Bronchial epithelial cell (primary cell): ENCODE results near the gene DCAF6. TPM values are rescaled to one million over a fixed set of nuclear protein-coding genes. Genes with fewer than 3 reads are reported as not detected.
A peak's percentile ranks its signal among the peaks of the same experiment; 100 is the strongest.
"Not testable (repeated sequence)": the region's sequence is repeated elsewhere in the genome, so short reads cannot be mapped to it uniquely, and the experiment has no call there.

Source experiments
- DNase-seq: peaks from one replicate; pipeline ENCODE4 v3.0.0-alpha.2; 2010; ENCODE audit warnings: low read depth
- FAIRE-seq: peaks from 2 replicates; lab custom pipeline; 2011; peaks lifted over from hg19 to GRCh38; lab: Jason Lieb, UNC
- H3K27me3 ChIP-seq: 2 replicates; pipeline ENCODE4 v1.5.1; 2011; ENCODE audit warnings: low read length; ENCODE audit not compliant: control insufficient read depth, insufficient read depth
- H3K36me3 ChIP-seq: 2 replicates; pipeline ENCODE4 v1.5.1; 2011; ENCODE audit warnings: low read length; ENCODE audit not compliant: control insufficient read depth, insufficient read depth
- H3K4me3 ChIP-seq: 2 replicates; pipeline ENCODE4 v1.5.1; 2011; ENCODE audit warnings: mild to moderate bottlenecking, low read depth, low read length, control low read depth
- total RNA-seq: library from RNA; depleted of rRNA; stranded (reverse); fragments of >200 nt; gene quantifications from 2 replicates; pipeline ENCODE4 v1.2.1, GENCODE V29; 2014
- TF ChIP-seq, protein P1 (sequence below): IDR thresholded peaks from 2 replicates; pipeline ENCODE4 v1.5.1; 2011; ENCODE audit warnings: mild to moderate bottlenecking, moderate library complexity, low read length, control low read depth, inconsistent platforms; ENCODE audit not compliant: insufficient read depth, severe bottlenecking

Gene DCAF6
- total RNA-seq, 1 donor from 2014 or later = 28.2 TPM

GRCh38 chr1:168054117-168054516, 117.6 kb downstream of the DCAF6 start:
- FAIRE-seq = no peak
- TF ChIP-seq, protein P1, sequence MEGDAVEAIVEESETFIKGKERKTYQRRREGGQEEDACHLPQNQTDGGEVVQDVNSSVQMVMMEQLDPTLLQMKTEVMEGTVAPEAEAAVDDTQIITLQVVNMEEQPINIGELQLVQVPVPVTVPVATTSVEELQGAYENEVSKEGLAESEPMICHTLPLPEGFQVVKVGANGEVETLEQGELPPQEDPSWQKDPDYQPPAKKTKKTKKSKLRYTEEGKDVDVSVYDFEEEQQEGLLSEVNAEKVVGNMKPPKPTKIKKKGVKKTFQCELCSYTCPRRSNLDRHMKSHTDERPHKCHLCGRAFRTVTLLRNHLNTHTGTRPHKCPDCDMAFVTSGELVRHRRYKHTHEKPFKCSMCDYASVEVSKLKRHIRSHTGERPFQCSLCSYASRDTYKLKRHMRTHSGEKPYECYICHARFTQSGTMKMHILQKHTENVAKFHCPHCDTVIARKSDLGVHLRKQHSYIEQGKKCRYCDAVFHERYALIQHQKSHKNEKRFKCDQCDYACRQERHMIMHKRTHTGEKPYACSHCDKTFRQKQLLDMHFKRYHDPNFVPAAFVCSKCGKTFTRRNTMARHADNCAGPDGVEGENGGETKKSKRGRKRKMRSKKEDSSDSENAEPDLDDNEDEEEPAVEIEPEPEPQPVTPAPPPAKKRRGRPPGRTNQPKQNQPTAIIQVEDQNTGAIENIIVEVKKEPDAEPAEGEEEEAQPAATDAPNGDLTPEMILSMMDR = no peak
- Histone ChIP-seq H3K27me3 (no peaks in the 10 kb centered on the region), H3K4me3 (no peak overlapping the region), H3K36me3 (peaks cover 6% of the 10 kb centered on the region)
- DNase-seq = no peak

- FAIRE-seq, DNase-seq, H3K36me3 ChIP-seq, H3K4me3 ChIP-seq, H3K27me3 ChIP-seq: not testable (repeated sequence)
Observed at GRCh38 chr1:168056152-168056551, 119.7 kb downstream of the DCAF6 start.

GRCh38 chr1:168057355-168057754, 120.9 kb downstream of the DCAF6 start:
- Histone ChIP-seq H3K4me3 (no peak overlapping the region), H3K27me3 (no peaks in the 10 kb centered on the region), H3K36me3 (peaks cover 7% of the 10 kb centered on the region)
- TF ChIP-seq, protein P1 = no peak
- FAIRE-seq (no peak), DNase-seq (no peak)

GRCh38 chr1:168057921-168058320, 121.4 kb downstream of the DCAF6 start:
- TF ChIP-seq, protein P1 = no peak
- Histone ChIP-seq H3K4me3 (no peak overlapping the region), H3K36me3 (peaks cover 5% of the 10 kb centered on the region), H3K27me3 (no peaks in the 10 kb centered on the region)
- FAIRE-seq = no peak
- DNase-seq = peak; percentile 54

DNA sequence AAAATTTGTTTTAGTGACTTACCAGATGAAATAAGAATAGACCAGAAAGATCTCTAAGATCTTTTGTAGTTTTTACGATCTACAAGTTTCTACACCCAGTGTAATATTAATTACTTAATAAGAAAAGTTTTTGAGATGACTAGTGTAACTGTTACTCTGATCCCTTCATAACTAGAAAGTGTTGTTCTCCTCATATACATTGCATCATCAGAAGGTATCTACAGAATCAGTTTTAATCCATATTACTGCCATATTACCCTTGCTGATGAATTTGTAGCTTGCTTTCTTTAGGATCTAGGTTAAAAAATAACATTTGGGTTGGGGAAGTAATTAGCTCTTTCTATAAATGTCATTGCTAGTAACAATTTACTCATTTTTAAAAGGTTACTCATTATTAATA, 127.7 kb downstream of the DCAF6 start:
- Histone ChIP-seq H3K27me3 (no peaks in the 10 kb centered on the region), H3K36me3 (peaks cover 4% of the 10 kb centered on the region), H3K4me3 (no peak overlapping the region)
- TF ChIP-seq, protein P1 = no peak
- FAIRE-seq = no peak
- DNase-seq = no peak

GRCh38 chr1:168065506-168065905, 129.0 kb downstream of the DCAF6 start:
- FAIRE-seq = no peak

More at GRCh38 chr1:168065506-168065905, 129.0 kb downstream of the DCAF6 start:
- Histone ChIP-seq H3K27me3 (no peaks in the 10 kb centered on the region), H3K36me3 (peaks cover 4% of the 10 kb centered on the region), H3K4me3 (no peak overlapping the region)
- DNase-seq = no peak
- TF ChIP-seq, protein P1 = no peak
